ENCODE results near the gene UPK1A.

Gene UPK1A

GRCh38 chr19:35715355-35715809 lies 49.1 kb downstream of the UPK1A start:
- peaks cover 6% of the 10 kb centered on the region for H3K36me3 ChIP-seq (ENCODE audit: control insufficient read depth, insufficient read depth, low read length)
- peak overlapping the region; percentile 85 for H3K4me3 ChIP-seq (ENCODE audit: low read depth, low read length)
- peaks cover 5% of the 10 kb centered on the region for H3K4me1 ChIP-seq (ENCODE audit: control insufficient read depth, insufficient read depth, low read length)
- no peaks in the 10 kb centered on the region for H3K9me3 ChIP-seq (ENCODE audit: control insufficient read depth, insufficient read depth, low read length)
- peaks cover 11% of the 10 kb centered on the region for H3K27me3 ChIP-seq (ENCODE audit: control insufficient read depth, insufficient read depth, low read length)
- H3K9ac ChIP-seq (ENCODE audit: low read depth, low read length) = peak overlapping the region; percentile 37

GRCh38 chr19:35715981-35716800 lies 49.9 kb downstream of the UPK1A start:
- peaks cover 11% of the 10 kb centered on the region for H3K27me3 ChIP-seq (ENCODE audit: control insufficient read depth, insufficient read depth, low read length)
- peaks cover 3% of the 10 kb centered on the region for H3K4me1 ChIP-seq (ENCODE audit: control insufficient read depth, insufficient read depth, low read length)
- H3K36me3 ChIP-seq (ENCODE audit: control insufficient read depth, insufficient read depth, low read length) = peaks cover 9% of the 10 kb centered on the region
- H3K9me3 ChIP-seq (ENCODE audit: control insufficient read depth, insufficient read depth, low read length) = no peaks in the 10 kb centered on the region
- peak overlapping the region; percentile 81 for H3K9ac ChIP-seq (ENCODE audit: low read depth, low read length)
- H3K4me3 ChIP-seq (ENCODE audit: low read depth, low read length) = peak overlapping the region; percentile 85

GRCh38 chr19:35716801-35717664 lies 50.7 kb downstream of the UPK1A start:
- no peaks in the 10 kb centered on the region for H3K4me1 ChIP-seq (ENCODE audit: control insufficient read depth, insufficient read depth, low read length)
- H3K27me3 ChIP-seq (ENCODE audit: control insufficient read depth, insufficient read depth, low read length) = peaks cover 11% of the 10 kb centered on the region
- peaks cover 16% of the 10 kb centered on the region for H3K36me3 ChIP-seq (ENCODE audit: control insufficient read depth, insufficient read depth, low read length)
- H3K9me3 ChIP-seq (ENCODE audit: control insufficient read depth, insufficient read depth, low read length) = no peaks in the 10 kb centered on the region
- peak overlapping the region; percentile 81 for H3K9ac ChIP-seq (ENCODE audit: low read depth, low read length)
- peak overlapping the region; percentile 85 for H3K4me3 ChIP-seq (ENCODE audit: low read depth, low read length)

- Histone ChIP-seq H3K36me3 (ENCODE audit: control insufficient read depth, insufficient read depth, low read length) (peaks cover 23% of the 10 kb centered on the region), H3K9me3 (ENCODE audit: control insufficient read depth, insufficient read depth, low read length) (no peaks in the 10 kb centered on the region), H3K27me3 (ENCODE audit: control insufficient read depth, insufficient read depth, low read length) (peaks cover 11% of the 10 kb centered on the region), H3K4me3 (ENCODE audit: low read depth, low read length) (peak within 1 kb of the TSS; percentile 95), H3K9ac (ENCODE audit: low read depth, low read length) (peak within 1 kb of the TSS; percentile 65), H3K4me1 (ENCODE audit: control insufficient read depth, insufficient read depth, low read length) (no peaks in the 10 kb centered on the region)
Measured at GRCh38 chr19:35717665-35718344, 51.5 kb downstream of the UPK1A start, which contains the start of gene KMT2B. KMT2B (plus strand) TSS chr19:35718003; CDS start chr19:35718019, 16 bp downstream.

GRCh38 chr19:35718345-35719041 lies 52.2 kb downstream of the UPK1A start:
- peak overlapping the region; percentile 60 for H3K9ac ChIP-seq (ENCODE audit: low read depth, low read length)
- peaks cover 30% of the 10 kb centered on the region for H3K36me3 ChIP-seq (ENCODE audit: control insufficient read depth, insufficient read depth, low read length)
- H3K4me1 ChIP-seq (ENCODE audit: control insufficient read depth, insufficient read depth, low read length) = no peaks in the 10 kb centered on the region
- H3K4me3 ChIP-seq (ENCODE audit: low read depth, low read length) = peak overlapping the region; percentile 95
- no peaks in the 10 kb centered on the region for H3K9me3 ChIP-seq (ENCODE audit: control insufficient read depth, insufficient read depth, low read length)
- H3K27me3 ChIP-seq (ENCODE audit: control insufficient read depth, insufficient read depth, low read length) = peaks cover 8% of the 10 kb centered on the region

- Histone ChIP-seq H3K27me3 (ENCODE audit: control insufficient read depth, insufficient read depth, low read length) (no peaks in the 10 kb centered on the region), H3K9me3 (ENCODE audit: control insufficient read depth, insufficient read depth, low read length) (no peaks in the 10 kb centered on the region), H3K36me3 (ENCODE audit: control insufficient read depth, insufficient read depth, low read length) (peaks cover 41% of the 10 kb centered on the region), H3K9ac (ENCODE audit: low read depth, low read length) (no peak overlapping the region), H3K4me3 (ENCODE audit: low read depth, low read length) (peak overlapping the region; percentile 95), H3K4me1 (ENCODE audit: control insufficient read depth, insufficient read depth, low read length) (no peaks in the 10 kb centered on the region)
Measured at GRCh38 chr19:35719402-35720162, 53.3 kb downstream of the UPK1A start.

GRCh38 chr19:35720163-35720524 lies 53.8 kb downstream of the UPK1A start:
- Histone ChIP-seq H3K9me3 (ENCODE audit: control insufficient read depth, insufficient read depth, low read length) (no peaks in the 10 kb centered on the region), H3K27me3 (ENCODE audit: control insufficient read depth, insufficient read depth, low read length) (no peaks in the 10 kb centered on the region), H3K4me3 (ENCODE audit: low read depth, low read length) (no peak overlapping the region), H3K4me1 (ENCODE audit: control insufficient read depth, insufficient read depth, low read length) (no peaks in the 10 kb centered on the region), H3K36me3 (ENCODE audit: control insufficient read depth, insufficient read depth, low read length) (peaks cover 46% of the 10 kb centered on the region), H3K9ac (ENCODE audit: low read depth, low read length) (no peak overlapping the region)

- H3K9me3 ChIP-seq (ENCODE audit: control insufficient read depth, insufficient read depth, low read length) = no peaks in the 10 kb centered on the region
- no peak overlapping the region for H3K4me3 ChIP-seq (ENCODE audit: low read depth, low read length)
- peaks cover 51% of the 10 kb centered on the region for H3K36me3 ChIP-seq (ENCODE audit: control insufficient read depth, insufficient read depth, low read length)
- H3K4me1 ChIP-seq (ENCODE audit: control insufficient read depth, insufficient read depth, low read length) = no peaks in the 10 kb centered on the region
- no peak overlapping the region for H3K9ac ChIP-seq (ENCODE audit: low read depth, low read length)
- no peaks in the 10 kb centered on the region for H3K27me3 ChIP-seq (ENCODE audit: control insufficient read depth, insufficient read depth, low read length)
Measured at GRCh38 chr19:35720648-35721047, 54.3 kb downstream of the UPK1A start.

GRCh38 chr19:35721374-35721773 lies 55.1 kb downstream of the UPK1A start:
- peaks cover 58% of the 10 kb centered on the region for H3K36me3 ChIP-seq (ENCODE audit: control insufficient read depth, insufficient read depth, low read length)
- H3K4me3 ChIP-seq (ENCODE audit: low read depth, low read length) = no peak overlapping the region
- no peaks in the 10 kb centered on the region for H3K27me3 ChIP-seq (ENCODE audit: control insufficient read depth, insufficient read depth, low read length)
- H3K9ac ChIP-seq (ENCODE audit: low read depth, low read length) = no peak overlapping the region
- no peaks in the 10 kb centered on the region for H3K4me1 ChIP-seq (ENCODE audit: control insufficient read depth, insufficient read depth, low read length)
- H3K9me3 ChIP-seq (ENCODE audit: control insufficient read depth, insufficient read depth, low read length) = no peaks in the 10 kb centered on the region

- Histone ChIP-seq H3K4me1 (ENCODE audit: control insufficient read depth, insufficient read depth, low read length) (no peaks in the 10 kb centered on the region), H3K9me3 (ENCODE audit: control insufficient read depth, insufficient read depth, low read length) (no peaks in the 10 kb centered on the region), H3K9ac (ENCODE audit: low read depth, low read length) (no peak overlapping the region), H3K36me3 (ENCODE audit: control insufficient read depth, insufficient read depth, low read length) (peaks cover 66% of the 10 kb centered on the region), H3K4me3 (ENCODE audit: low read depth, low read length) (no peak overlapping the region), H3K27me3 (ENCODE audit: control insufficient read depth, insufficient read depth, low read length) (no peaks in the 10 kb centered on the region)
Measured at GRCh38 chr19:35722461-35722860, 56.1 kb downstream of the UPK1A start.

All from iPS-15b (cell line).